Neural cell (in vitro differentiated cells): ENCODE results near the gene SDHB. TPM values are rescaled to one million over a fixed set of nuclear protein-coding genes. Genes with fewer than 3 reads are reported as not detected.

ENCODE experiments used
- H2AFZ ChIP-seq: fragments of 200-600, 300-800 bp; sonication (generic), shearing (Covaris generic); 2 replicates; pipeline ENCODE4 v1.6.0; 2014; ENCODE audit warnings: low read depth, mild to moderate bottlenecking, antibody characterized with exemption, low read length, moderate library complexity
- H3F3A ChIP-seq: fragments of 200-600 bp; shearing (Covaris generic); 2 replicates; pipeline ENCODE4 v1.6.1; 2016; ENCODE audit warnings: mild to moderate bottlenecking, moderate library complexity, mixed read lengths, antibody characterized with exemption, low read length; ENCODE audit not compliant: insufficient read depth, poor library complexity, severe bottlenecking
- H3K27ac ChIP-seq: fragments of 200-600, 300-800 bp; sonication (generic), shearing (Covaris generic); 2 replicates; pipeline ENCODE4 v1.5.1; 2014; ENCODE audit warnings: mild to moderate bottlenecking, low read length, moderate library complexity
- H3K27me3 ChIP-seq: fragments of 300-800, 200-600 bp; sonication (generic), shearing (Covaris generic); 2 replicates; pipeline ENCODE4 v1.6.0; 2014; ENCODE audit warnings: mild to moderate bottlenecking, low read depth, low read length, moderate library complexity; ENCODE audit not compliant: insufficient read depth
- H3K36me3 ChIP-seq: fragments of 300-800, 200-600 bp; sonication (generic), shearing (Covaris generic); 2 replicates; pipeline ENCODE4 v1.5.1; 2014; ENCODE audit warnings: mild to moderate bottlenecking, antibody characterized with exemption, low read length, moderate library complexity; ENCODE audit not compliant: insufficient read depth
- H3K4me2 ChIP-seq: fragments of 300-800, 200-600 bp; sonication (generic), shearing (Covaris generic); 2 replicates; pipeline ENCODE4 v1.6.0; 2014; ENCODE audit warnings: mild to moderate bottlenecking, low read length
- H3K4me3 ChIP-seq: fragments of 300-800, 200-600 bp; sonication (generic), shearing (Covaris generic); 2 replicates; pipeline ENCODE4 v1.5.1; 2014; ENCODE audit warnings: mild to moderate bottlenecking, low read length, moderate library complexity
- H3K79me2 ChIP-seq: fragments of 200-600 bp; shearing (Covaris generic); replicated peaks from 2 replicates; pipeline ENCODE4 v1.6.0; 2014; ENCODE audit warnings: mild to moderate bottlenecking, low read length, moderate library complexity; ENCODE audit not compliant: insufficient read depth
- H3K9ac ChIP-seq: fragments of 300-800, 200-600 bp; sonication (generic), shearing (Covaris generic); 2 replicates; pipeline ENCODE4 v1.6.1; 2016; ENCODE audit warnings: mild to moderate bottlenecking, low read length, mixed read lengths
- H3K9me2 ChIP-seq: fragments of 200-600 bp; shearing (Covaris generic); 2 replicates; pipeline ENCODE4 v1.6.1; 2016; ENCODE audit warnings: mild to moderate bottlenecking, low read length, mixed read lengths; ENCODE audit not compliant: insufficient read depth
- H3K9me3 ChIP-seq: fragments of 200-600, 300-800 bp; sonication (generic), shearing (Covaris generic); 2 replicates; pipeline ENCODE4 v1.6.1; 2016; ENCODE audit warnings: mild to moderate bottlenecking, mixed run types, low read length, moderate library complexity, mixed read lengths
- H4K20me1 ChIP-seq: fragments of 200-600 bp; shearing (Covaris generic); 2 replicates; pipeline ENCODE4 v1.6.1; 2016; ENCODE audit warnings: mild to moderate bottlenecking, mixed run types; ENCODE audit not compliant: insufficient read depth
- EP300 ChIP-seq: fragments of 450-650 bp; conservative IDR thresholded peaks from 2 replicates; pipeline ENCODE4 v1.6.1; 2014; ENCODE audit warnings: antibody characterized with exemption, mild to moderate bottlenecking, moderate library complexity; ENCODE audit not compliant: poor library complexity, severe bottlenecking
- EZH2 ChIP-seq: fragments of 200-600, 300-800 bp; shearing (Covaris generic), sonication (generic); IDR thresholded peaks from 2 replicates; pipeline ENCODE4 v1.6.1; 2014; ENCODE audit warnings: antibody characterized with exemption, low read length, borderline replicate concordance, mild to moderate bottlenecking; ENCODE audit not compliant: insufficient read depth, poor library complexity, severe bottlenecking
- MXI1 ChIP-seq: fragments of 450-650 bp; conservative IDR thresholded peaks from 2 replicates; pipeline ENCODE4 v1.6.1; 2014; ENCODE audit warnings: antibody characterized with exemption, mild to moderate bottlenecking; ENCODE audit not compliant: poor library complexity, severe bottlenecking
- POLR2AphosphoS5 ChIP-seq: IDR thresholded peaks from 2 replicates; pipeline ENCODE4 v1.6.1; 2012
- RAD21 ChIP-seq: fragments of 450-650 bp; conservative IDR thresholded peaks from 2 replicates; pipeline ENCODE4 v1.6.1; 2014; ENCODE audit warnings: antibody characterized with exemption, mild to moderate bottlenecking, moderate library complexity
- SMC3 ChIP-seq: fragments of 450-650 bp; conservative IDR thresholded peaks from 2 replicates; pipeline ENCODE4 v1.6.1; 2014; ENCODE audit warnings: antibody characterized with exemption, mild to moderate bottlenecking, moderate library complexity; ENCODE audit not compliant: poor library complexity
- TAF1 ChIP-seq: IDR thresholded peaks from 2 replicates; pipeline ENCODE4 v1.6.1; 2012; ENCODE audit warnings: low read depth
- polyA plus RNA-seq: library from polyadenylated mRNA; depleted of rRNA; stranded (reverse); fragments of >200 nt; gene quantifications from 2 replicates; pipeline ENCODE4 v1.2.3, GENCODE V29; 2014
- TF ChIP-seq, protein P1 (sequence below): IDR thresholded peaks from 2 replicates; pipeline ENCODE4 v1.6.1; 2012; ENCODE audit warnings: borderline replicate concordance
- TF ChIP-seq, protein P2 (sequence below): fragments of 450-650 bp; IDR thresholded peaks from 2 replicates; pipeline ENCODE4 v1.5.1; 2014; ENCODE audit warnings: antibody characterized with exemption, mild to moderate bottlenecking, moderate library complexity; ENCODE audit not compliant: poor library complexity, severe bottlenecking

The SDHB gene
- polyA plus RNA-seq, 1 donor from 2014 or later: 129 TPM

DNA sequence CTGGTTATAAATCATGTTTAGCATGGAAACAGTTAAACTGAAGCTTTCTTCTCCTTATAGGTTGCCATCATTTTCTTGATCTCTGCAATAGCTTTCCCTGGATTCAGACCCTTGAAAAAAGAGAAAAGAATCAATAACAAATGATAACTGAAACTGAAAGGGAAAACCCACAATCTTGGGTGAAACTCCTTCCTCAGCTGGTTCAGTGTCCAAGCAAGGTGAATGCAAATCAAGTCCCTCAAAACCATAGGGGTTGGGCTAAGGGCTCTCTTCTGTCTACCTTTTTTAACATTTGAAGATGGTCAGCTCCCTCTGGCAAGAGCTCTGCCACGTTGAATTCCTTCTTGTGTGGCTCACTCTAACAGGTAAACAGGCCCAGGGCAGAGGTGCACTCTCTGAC lies 35.0 kb downstream of the SDHB start:
- Histone ChIP-seq H3K79me2 (no peaks in the 10 kb centered on the region), H3K27me3 (no peaks in the 10 kb centered on the region), H3K4me2 (no peak overlapping the region), H3K9ac (no peak overlapping the region), H3K9me2 (no peaks in the 10 kb centered on the region), H2AFZ (no peak overlapping the region), H4K20me1 (no peaks in the 10 kb centered on the region), H3F3A (no peaks in the 10 kb centered on the region), H3K36me3 (peaks cover 27% of the 10 kb centered on the region), H3K9me3 (no peaks in the 10 kb centered on the region), H3K27ac (no peak overlapping the region), H3K4me3 (no peak overlapping the region)
- TF ChIP-seq POLR2AphosphoS5 (no peak), EP300 (no peak), SMC3 (no peak), EZH2 (no peak), RAD21 (no peak), MXI1 (no peak), TAF1 (no peak)
- TF ChIP-seq, protein P1, sequence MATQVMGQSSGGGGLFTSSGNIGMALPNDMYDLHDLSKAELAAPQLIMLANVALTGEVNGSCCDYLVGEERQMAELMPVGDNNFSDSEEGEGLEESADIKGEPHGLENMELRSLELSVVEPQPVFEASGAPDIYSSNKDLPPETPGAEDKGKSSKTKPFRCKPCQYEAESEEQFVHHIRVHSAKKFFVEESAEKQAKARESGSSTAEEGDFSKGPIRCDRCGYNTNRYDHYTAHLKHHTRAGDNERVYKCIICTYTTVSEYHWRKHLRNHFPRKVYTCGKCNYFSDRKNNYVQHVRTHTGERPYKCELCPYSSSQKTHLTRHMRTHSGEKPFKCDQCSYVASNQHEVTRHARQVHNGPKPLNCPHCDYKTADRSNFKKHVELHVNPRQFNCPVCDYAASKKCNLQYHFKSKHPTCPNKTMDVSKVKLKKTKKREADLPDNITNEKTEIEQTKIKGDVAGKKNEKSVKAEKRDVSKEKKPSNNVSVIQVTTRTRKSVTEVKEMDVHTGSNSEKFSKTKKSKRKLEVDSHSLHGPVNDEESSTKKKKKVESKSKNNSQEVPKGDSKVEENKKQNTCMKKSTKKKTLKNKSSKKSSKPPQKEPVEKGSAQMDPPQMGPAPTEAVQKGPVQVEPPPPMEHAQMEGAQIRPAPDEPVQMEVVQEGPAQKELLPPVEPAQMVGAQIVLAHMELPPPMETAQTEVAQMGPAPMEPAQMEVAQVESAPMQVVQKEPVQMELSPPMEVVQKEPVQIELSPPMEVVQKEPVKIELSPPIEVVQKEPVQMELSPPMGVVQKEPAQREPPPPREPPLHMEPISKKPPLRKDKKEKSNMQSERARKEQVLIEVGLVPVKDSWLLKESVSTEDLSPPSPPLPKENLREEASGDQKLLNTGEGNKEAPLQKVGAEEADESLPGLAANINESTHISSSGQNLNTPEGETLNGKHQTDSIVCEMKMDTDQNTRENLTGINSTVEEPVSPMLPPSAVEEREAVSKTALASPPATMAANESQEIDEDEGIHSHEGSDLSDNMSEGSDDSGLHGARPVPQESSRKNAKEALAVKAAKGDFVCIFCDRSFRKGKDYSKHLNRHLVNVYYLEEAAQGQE: no peak
- TF ChIP-seq, protein P2, sequence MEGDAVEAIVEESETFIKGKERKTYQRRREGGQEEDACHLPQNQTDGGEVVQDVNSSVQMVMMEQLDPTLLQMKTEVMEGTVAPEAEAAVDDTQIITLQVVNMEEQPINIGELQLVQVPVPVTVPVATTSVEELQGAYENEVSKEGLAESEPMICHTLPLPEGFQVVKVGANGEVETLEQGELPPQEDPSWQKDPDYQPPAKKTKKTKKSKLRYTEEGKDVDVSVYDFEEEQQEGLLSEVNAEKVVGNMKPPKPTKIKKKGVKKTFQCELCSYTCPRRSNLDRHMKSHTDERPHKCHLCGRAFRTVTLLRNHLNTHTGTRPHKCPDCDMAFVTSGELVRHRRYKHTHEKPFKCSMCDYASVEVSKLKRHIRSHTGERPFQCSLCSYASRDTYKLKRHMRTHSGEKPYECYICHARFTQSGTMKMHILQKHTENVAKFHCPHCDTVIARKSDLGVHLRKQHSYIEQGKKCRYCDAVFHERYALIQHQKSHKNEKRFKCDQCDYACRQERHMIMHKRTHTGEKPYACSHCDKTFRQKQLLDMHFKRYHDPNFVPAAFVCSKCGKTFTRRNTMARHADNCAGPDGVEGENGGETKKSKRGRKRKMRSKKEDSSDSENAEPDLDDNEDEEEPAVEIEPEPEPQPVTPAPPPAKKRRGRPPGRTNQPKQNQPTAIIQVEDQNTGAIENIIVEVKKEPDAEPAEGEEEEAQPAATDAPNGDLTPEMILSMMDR: no peak

DNA sequence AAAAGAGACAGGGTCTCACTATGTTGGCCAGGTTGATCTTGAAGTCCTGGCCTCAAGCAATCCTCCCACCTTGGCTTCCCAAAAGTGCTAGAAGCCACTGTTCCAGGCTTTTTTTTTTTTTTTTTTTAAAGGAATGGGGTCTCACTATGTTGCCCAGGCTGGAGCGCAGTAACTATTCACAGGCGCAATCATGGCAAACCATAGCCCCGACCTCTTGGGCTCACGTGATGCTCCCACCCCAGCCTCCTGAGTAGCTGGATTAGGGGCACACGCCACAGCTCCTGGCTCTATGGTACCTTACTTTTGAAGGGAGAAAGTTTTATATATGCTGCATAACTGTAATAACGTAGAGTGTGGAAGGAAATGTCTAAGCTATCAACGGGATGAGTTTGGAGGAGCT lies 36.4 kb downstream of the SDHB start:
- Histone ChIP-seq H2AFZ (no peak overlapping the region), H3K4me3 (no peak overlapping the region), H3K36me3 (peaks cover 19% of the 10 kb centered on the region), H3K4me2 (no peak overlapping the region), H3K9me3 (no peaks in the 10 kb centered on the region), H3F3A (no peaks in the 10 kb centered on the region), H3K27me3 (no peaks in the 10 kb centered on the region), H3K9me2 (no peaks in the 10 kb centered on the region), H3K27ac (no peak overlapping the region), H3K9ac (no peak overlapping the region), H4K20me1 (no peaks in the 10 kb centered on the region), H3K79me2 (no peaks in the 10 kb centered on the region)
- TF ChIP-seq RAD21 (no peak), POLR2AphosphoS5 (no peak), EZH2 (no peak), TAF1 (no peak)
- TF ChIP-seq, protein P1: no peak
- TF ChIP-seq, protein P2: no peak
